GM18873 (cell line): Measurements from ENCODE around the gene MAGEB17.

ENCODE experiments used
- ATAC-seq: cut with Tn5 transposase; IDR thresholded peaks from one replicate; pipeline ENCODE4 v1.9.1; 2021; ENCODE audit warnings: mild to moderate bottlenecking, moderate library complexity, moderate number of reproducible peaks; ENCODE audit not compliant: unreplicated experiment, low FRiP score

The MAGEB17 gene

GRCh38 chrX:16205840-16206239 lies 38.6 kb downstream of the MAGEB17 start:
- ATAC-seq = no peak

DNA sequence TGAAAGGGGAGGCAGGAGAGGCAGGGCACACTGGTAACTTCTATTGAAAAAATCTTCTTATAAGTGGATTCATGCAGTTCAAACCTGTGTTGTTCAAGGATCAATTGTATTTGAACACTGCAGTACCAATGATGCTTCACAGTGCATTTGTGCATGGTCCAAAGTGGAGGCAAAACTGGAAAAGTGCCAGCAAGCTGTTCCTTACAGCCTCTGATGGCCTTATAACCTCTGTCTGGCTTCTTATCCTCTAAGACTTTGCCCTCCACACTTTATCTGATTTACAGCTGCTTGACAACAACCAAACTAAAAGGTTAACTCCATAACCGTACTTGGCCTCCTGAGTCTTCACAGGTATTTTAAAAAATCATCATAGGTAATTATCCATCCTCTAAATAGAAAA lies 40.4 kb downstream of the MAGEB17 start:
- ATAC-seq = no peak

- no peak for ATAC-seq
Observed at GRCh38 chrX:16208601-16209000, 41.3 kb downstream of the MAGEB17 start.

GRCh38 chrX:16210061-16210460 lies 42.8 kb downstream of the MAGEB17 start:
- no peak for ATAC-seq

GRCh38 chrX:16212024-16212423 lies 44.7 kb downstream of the MAGEB17 start:
- ATAC-seq = no peak

DNA sequence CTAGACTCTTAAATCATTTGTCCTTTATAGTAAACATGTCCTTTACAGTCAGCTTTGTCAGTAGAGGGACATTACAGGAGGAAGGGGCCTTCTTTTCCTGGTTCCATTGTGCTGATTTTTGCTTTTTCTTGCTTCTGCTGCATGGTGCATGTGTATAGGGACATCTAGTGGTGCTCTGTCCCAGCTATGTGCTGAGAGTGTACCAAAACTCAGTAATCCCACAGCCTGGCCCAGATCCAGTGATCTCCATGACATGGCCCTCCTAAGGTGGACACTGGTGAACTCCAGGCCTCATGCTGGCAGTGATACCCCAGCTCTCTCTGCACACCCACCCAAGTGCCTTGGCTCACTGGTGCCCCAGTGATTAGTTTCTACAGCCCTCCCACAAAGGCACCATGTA lies 45.2 kb downstream of the MAGEB17 start:
- no peak for ATAC-seq

GRCh38 chrX:16213961-16214360 lies 46.7 kb downstream of the MAGEB17 start:
- no peak for ATAC-seq

DNA sequence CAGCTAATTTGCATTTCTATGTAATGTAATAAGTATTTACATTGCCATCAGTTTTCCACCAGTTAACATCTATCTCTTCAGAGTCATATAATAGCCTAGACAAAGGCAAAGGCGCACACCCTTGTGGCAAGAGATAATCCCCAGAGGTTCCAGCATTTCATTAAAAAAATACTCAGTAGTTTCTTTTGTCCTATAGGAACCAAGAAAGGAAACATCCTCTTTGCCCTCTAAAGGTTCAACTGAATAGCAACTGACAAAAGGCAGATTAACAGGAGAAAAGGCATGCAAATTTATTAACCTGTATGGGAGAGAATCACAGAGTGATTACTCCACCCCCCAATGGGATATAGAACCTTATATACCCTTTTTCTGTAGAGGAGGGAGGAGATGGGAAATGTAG lies 48.4 kb downstream of the MAGEB17 start:
- ATAC-seq = no peak
